AG09319 (cell line): ENCODE data around the gene FILIP1.
"Not testable (repeated sequence)": the region's sequence is repeated elsewhere in the genome, so short reads cannot be mapped to it uniquely, and the experiment has no call there.

Source experiments
- DNase-seq: peaks from one replicate; pipeline ENCODE4 v3.0.0-alpha.2; 2010; ENCODE audit warnings: low read depth; ENCODE audit errors: extremely low read depth
- TF ChIP-seq, protein P1 (sequence below): IDR thresholded peaks from 2 replicates; pipeline ENCODE4 v1.5.1; 2011; ENCODE audit warnings: low read depth, mild to moderate bottlenecking, inconsistent platforms, low read length, moderate library complexity

The FILIP1 gene

GRCh38 chr6:75450903-75451302 is 42.7 kb downstream of the FILIP1 start:
- DNase-seq: no peak
- TF ChIP-seq, protein P1, sequence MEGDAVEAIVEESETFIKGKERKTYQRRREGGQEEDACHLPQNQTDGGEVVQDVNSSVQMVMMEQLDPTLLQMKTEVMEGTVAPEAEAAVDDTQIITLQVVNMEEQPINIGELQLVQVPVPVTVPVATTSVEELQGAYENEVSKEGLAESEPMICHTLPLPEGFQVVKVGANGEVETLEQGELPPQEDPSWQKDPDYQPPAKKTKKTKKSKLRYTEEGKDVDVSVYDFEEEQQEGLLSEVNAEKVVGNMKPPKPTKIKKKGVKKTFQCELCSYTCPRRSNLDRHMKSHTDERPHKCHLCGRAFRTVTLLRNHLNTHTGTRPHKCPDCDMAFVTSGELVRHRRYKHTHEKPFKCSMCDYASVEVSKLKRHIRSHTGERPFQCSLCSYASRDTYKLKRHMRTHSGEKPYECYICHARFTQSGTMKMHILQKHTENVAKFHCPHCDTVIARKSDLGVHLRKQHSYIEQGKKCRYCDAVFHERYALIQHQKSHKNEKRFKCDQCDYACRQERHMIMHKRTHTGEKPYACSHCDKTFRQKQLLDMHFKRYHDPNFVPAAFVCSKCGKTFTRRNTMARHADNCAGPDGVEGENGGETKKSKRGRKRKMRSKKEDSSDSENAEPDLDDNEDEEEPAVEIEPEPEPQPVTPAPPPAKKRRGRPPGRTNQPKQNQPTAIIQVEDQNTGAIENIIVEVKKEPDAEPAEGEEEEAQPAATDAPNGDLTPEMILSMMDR: no peak

GRCh38 chr6:75449630-75450206 is 43.9 kb downstream of the FILIP1 start:
- no peak for DNase-seq
- TF ChIP-seq, protein P1: no peak

DNA sequence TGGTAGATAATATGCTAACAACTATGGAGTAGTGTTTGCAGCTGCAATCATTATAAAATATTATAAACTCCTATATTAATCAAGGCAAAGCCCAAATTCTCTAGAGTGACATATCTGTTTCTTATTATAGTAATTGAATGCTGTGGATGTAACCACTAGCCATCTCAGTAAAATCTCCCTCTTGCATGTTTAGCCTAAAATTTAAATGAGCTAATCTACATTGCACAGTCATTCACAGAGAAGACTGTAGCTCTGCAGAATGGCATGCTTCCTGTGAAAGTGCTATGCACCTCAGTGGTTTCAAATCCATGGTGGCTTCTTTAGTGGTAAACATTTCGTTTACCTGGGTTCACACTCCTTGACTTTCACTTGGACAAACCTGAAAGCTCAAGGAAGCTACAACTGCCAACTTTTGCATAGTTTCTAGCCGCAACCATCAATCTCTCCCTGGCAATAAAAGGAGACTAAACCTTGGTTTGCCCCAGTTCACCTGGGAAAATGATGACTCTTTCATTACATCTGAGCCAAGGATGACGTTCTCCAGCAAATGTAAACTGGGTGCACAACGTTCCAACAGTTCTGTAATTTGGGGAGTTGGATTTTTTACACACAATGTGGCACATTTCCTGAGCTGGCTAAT is 47.2 kb downstream of the FILIP1 start:
- TF ChIP-seq, protein P1: no peak
- no peak for DNase-seq

GRCh38 chr6:75445738-75446137 is 47.9 kb downstream of the FILIP1 start:
- TF ChIP-seq, protein P1: no peak
- DNase-seq: no peak

GRCh38 chr6:75444899-75445298 is 48.7 kb downstream of the FILIP1 start:
- TF ChIP-seq, protein P1: no peak
- no peak for DNase-seq

- DNase-seq: not testable (repeated sequence)
These were observed 51.7 kb downstream of the FILIP1 start for GRCh38 chr6:75441883-75442282.

GRCh38 chr6:75441479-75441878 is 52.1 kb downstream of the FILIP1 start:
- not testable (repeated sequence) for DNase-seq

DNA sequence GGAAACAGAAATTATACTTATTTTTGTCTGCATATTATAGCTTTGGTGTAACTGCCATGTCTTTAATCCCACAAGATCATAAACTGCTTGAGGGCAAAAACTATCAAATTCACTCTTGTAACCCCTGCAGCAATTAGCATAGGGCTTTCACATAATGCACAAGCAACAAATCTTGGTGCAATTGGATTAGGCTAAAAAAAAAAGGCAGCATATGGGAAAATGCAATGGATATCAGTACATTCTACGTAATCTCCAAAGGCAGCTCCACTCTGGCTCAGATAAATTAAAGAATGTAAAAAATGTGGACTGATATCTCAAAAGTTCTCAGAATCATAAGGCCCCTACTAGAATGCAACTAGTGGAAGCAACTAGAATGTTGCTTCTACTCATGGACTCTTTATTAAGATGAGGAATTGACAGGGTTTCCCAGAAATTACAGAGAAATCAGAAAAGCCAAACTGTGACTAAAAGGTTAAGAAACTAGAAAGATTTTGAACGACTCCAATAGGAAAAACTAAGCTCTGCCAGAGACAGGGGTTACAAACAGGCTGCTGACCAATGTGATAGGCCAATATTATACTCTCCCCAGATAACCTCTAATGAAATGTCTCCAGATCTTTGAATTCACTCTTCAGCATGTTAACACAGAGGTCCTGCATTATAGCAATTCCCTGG is 55.0 kb downstream of the FILIP1 start:
- no peak for DNase-seq
- TF ChIP-seq, protein P1: no peak
